Measurements from ENCODE around the gene TFDP2.

DNA sequence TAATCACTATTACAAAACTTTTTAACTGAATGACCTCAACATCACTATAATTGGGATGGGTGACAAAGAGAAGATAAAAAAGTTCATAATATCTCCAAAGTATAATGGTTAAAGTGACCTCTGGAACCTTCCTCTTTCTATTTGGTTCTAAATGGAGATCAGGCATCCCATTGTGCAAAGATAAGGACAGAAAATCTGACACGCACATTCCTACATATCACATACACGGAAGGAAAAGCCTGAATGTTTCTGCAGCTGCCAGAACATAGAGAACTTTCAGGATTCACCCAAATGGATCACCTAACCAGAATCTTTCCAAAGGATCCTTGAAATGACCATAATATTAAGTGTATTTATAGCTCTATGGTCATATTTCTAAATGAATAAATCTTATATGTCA is 128.2 kb downstream of the TFDP2 start:
- TF ChIP-seq CTCF (IDR thresholded peaks at IDR 0.05; ENCODE audit: low read depth, low read length) (no peak), EZH2phosphoT487 (IDR thresholded peaks at IDR 0.05; ENCODE audit: low read depth) (no peak)

All from OCI-LY3 (cell line).